ENCODE measurements around the gene SBNO2. TPM values are rescaled to one million over a fixed set of nuclear protein-coding genes. Genes with fewer than 3 reads are reported as not detected.
A peak's percentile ranks its signal among the peaks of the same experiment; 100 is the strongest.

The SBNO2 gene
- total RNA-seq, 1 experiment from 2014 or later: 51.8 TPM

DNA sequence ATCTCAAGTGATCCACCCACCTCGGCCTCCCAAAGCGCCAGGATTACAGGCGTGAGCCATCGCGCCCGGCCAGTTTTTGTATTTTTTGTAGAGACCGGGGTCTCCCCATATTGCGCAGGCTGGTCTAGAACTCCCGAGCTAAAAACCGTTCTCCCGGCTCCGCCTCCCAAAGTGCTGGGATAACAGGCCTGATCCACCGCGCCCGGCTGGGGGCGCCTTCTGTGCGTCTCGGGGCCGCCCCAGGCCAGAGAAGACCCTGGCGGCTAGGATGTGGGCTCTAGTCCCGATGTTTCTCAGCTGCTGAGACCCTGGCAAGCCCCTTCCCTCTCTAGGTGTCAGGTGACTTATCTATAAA lies 103.5 kb downstream of the SBNO2 start:
- DNase-seq (ENCODE audit: low spot score): peak; percentile 73
- no TSS peak for BruUV-seq (replicated peaks)
- POLR2A ChIA-PET (ENCODE audit: low non-redundant PET): no interaction called here

DNA sequence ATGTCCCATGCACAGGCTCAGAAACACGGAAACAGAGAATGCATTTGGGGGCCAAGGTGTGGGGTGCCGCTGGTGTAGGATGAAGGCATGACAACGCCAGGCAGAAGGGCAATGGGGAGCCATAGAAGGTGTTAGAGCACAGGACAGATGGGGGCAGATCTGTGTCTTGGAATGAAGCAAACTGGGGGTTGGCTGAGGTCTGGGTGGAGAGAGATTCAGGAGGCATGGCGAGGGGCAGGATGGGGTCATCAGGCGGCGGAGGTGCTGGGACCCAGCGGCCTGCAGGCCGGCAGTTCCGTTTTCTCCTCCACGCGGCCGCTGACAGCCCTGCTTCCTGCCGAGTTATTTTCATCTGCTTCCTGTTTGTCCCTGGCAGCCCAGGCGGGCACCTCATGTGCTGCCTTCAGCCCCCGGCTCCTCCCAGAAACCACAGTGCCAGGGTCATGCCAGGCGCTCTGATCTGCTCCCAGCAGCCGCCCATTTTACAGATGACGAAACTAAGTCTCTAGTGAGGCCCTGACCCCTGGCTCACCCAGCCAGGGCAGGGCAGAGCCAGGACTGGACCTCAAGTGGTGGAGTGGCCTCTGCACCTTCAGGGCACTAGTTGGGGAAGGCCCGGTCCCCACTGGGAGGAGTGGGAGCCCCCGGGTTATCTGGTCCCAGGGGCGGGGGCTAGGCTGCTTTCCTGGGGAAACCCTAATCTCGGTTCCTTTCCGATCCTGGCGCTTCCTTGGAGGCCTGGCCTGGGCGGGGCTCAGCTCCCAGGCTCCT lies 104.9 kb downstream of the SBNO2 start:
- H3K27me3 ChIP-seq (replicated peaks; ENCODE audit: insufficient read depth, low read depth, low read length, poor library complexity): peaks cover 7% of the 10 kb centered on the region
- ChIA-PET POLR2A (ENCODE audit: low non-redundant PET) (no interaction called here), CTCF (no interaction called here)
- no peak overlapping the region for H3K27ac ChIP-seq (ENCODE audit: low read depth, low read length, poor library complexity, severe bottlenecking)
- intact Hi-C loops (cut with micrococcal nuclease; ENCODE audit: unreplicated experiment): no loop called here
- no peaks in the 10 kb centered on the region for H3K9me3 ChIP-seq (ENCODE audit: low read depth, low read length, poor library complexity, severe bottlenecking)
- peaks cover 29% of the 10 kb centered on the region for H3K4me1 ChIP-seq (ENCODE audit: insufficient read depth, low read length, poor library complexity, severe bottlenecking)
- no peak for TF ChIP-seq CTCF (conservative IDR thresholded peaks at IDR 0.05; ENCODE audit: low read depth, low read length)
- TF ChIP-seq EZH2 (IDR thresholded peaks at IDR 0.05; ENCODE audit: borderline replicate concordance, low read depth, low read length, poor library complexity, severe bottlenecking): no peak
- DNase-seq (ENCODE audit: low spot score): no peak
- no peaks in the 10 kb centered on the region for H3K36me3 ChIP-seq (ENCODE audit: insufficient read depth, low read length, poor library complexity, severe bottlenecking)
- no peak overlapping the region for H3K4me3 ChIP-seq (ENCODE audit: low read depth, low read length, poor library complexity, severe bottlenecking)
- BruUV-seq (replicated peaks): no TSS peak

More for the DNA sequence above, 103.5 kb downstream of the SBNO2 start:
- Histone ChIP-seq H3K4me3 (ENCODE audit: low read depth, low read length, poor library complexity, severe bottlenecking) (peak overlapping the region; percentile 32), H3K9me3 (ENCODE audit: low read depth, low read length, poor library complexity, severe bottlenecking) (no peaks in the 10 kb centered on the region), H3K27me3 (replicated peaks; ENCODE audit: insufficient read depth, low read depth, low read length, poor library complexity) (peaks cover 7% of the 10 kb centered on the region), H3K36me3 (ENCODE audit: insufficient read depth, low read length, poor library complexity, severe bottlenecking) (no peaks in the 10 kb centered on the region), H3K27ac (ENCODE audit: low read depth, low read length, poor library complexity, severe bottlenecking) (no peak overlapping the region), H3K4me1 (ENCODE audit: insufficient read depth, low read length, poor library complexity, severe bottlenecking) (peaks cover 27% of the 10 kb centered on the region)
- intact Hi-C loops (cut with micrococcal nuclease; ENCODE audit: unreplicated experiment): no loop called here
- CTCF ChIA-PET: interaction anchor here (0.5 to 1.0 kb wide), 2 partner anchors 31 to 89 kb away, joined by 3 to 5 read pairs; partner anchors contain the start of gene ABCA7
- TF ChIP-seq EZH2 (IDR thresholded peaks at IDR 0.05; ENCODE audit: borderline replicate concordance, low read depth, low read length, poor library complexity, severe bottlenecking) (no peak), CTCF (conservative IDR thresholded peaks at IDR 0.05; ENCODE audit: low read depth, low read length) (peak; percentile 53)

GRCh38 chr19:1068009-1069001 lies 105.8 kb downstream of the SBNO2 start:
- intact Hi-C loops (cut with micrococcal nuclease; ENCODE audit: unreplicated experiment): no loop called here
- H3K27me3 ChIP-seq (replicated peaks; ENCODE audit: insufficient read depth, low read depth, low read length, poor library complexity): peaks cover 7% of the 10 kb centered on the region

More at GRCh38 chr19:1068009-1069001, 105.8 kb downstream of the SBNO2 start:
- no peak overlapping the region for H3K27ac ChIP-seq (ENCODE audit: low read depth, low read length, poor library complexity, severe bottlenecking)
- ChIA-PET CTCF (interaction anchor here (0.5 kb wide), 1 partner anchor 13 kb away, joined by 7 read pairs; no protein-coding TSS in a partner anchor), POLR2A (ENCODE audit: low non-redundant PET) (no interaction called here)
- H3K4me1 ChIP-seq (ENCODE audit: insufficient read depth, low read length, poor library complexity, severe bottlenecking): peaks cover 26% of the 10 kb centered on the region
- no peak for TF ChIP-seq EZH2 (IDR thresholded peaks at IDR 0.05; ENCODE audit: borderline replicate concordance, low read depth, low read length, poor library complexity, severe bottlenecking)
- TF ChIP-seq CTCF (conservative IDR thresholded peaks at IDR 0.05; ENCODE audit: low read depth, low read length): no peak
- no TSS peak for BruUV-seq (replicated peaks)
- no peaks in the 10 kb centered on the region for H3K36me3 ChIP-seq (ENCODE audit: insufficient read depth, low read length, poor library complexity, severe bottlenecking)
- H3K4me3 ChIP-seq (ENCODE audit: low read depth, low read length, poor library complexity, severe bottlenecking): no peak overlapping the region
- DNase-seq (ENCODE audit: low spot score): no peak
- H3K9me3 ChIP-seq (ENCODE audit: low read depth, low read length, poor library complexity, severe bottlenecking): no peaks in the 10 kb centered on the region
